K562 treated with DMSO at 1 percent for 4 hours (cell line): ENCODE data around the gene ZYG11B. TPM values are rescaled to one million over a fixed set of nuclear protein-coding genes. Genes with fewer than 3 reads are reported as not detected.

ENCODE experiments used
- total RNA-seq: library from RNA; unstranded; fragments of 300-600 nt; gene quantifications from 2 replicates; pipeline ENCODE4 v1.2.3, GENCODE V29; 2022; ENCODE audit not compliant: insufficient read depth

ZYG11B gene
- 8.5 and 11.7 TPM in 2 replicates for total RNA-seq

GRCh38 chr1:52726265-52727113 is at the start of gene ZYG11B:
ZYG11B (plus strand) TSS chr1:52726453; CDS start chr1:52726654, 201 bp downstream.

GRCh38 chr1:52697795-52698674 is 28.2 kb upstream of the ZYG11B start, which contains the start of gene COA7:
COA7 (minus strand) TSS chr1:52698347; CDS start chr1:52698326, 21 bp downstream.

GRCh38 chr1:52842643-52843310 is 116.5 kb downstream of the ZYG11B start, which contains the start of gene ZYG11A:
ZYG11A (plus strand) TSS chr1:52842760; CDS start chr1:52842884, 124 bp downstream.

Other genes with a start within 250 kb of the ZYG11B start
- 25.2 and 29.8 TPM in 2 replicates for gene TUT4, start 173.4 kb upstream of the ZYG11B start, total RNA-seq
- not detected in 2 replicates for gene GPX7, start 124.1 kb upstream of the ZYG11B start, total RNA-seq
- gene SHISAL2A, start 93.3 kb upstream of the ZYG11B start, total RNA-seq = not detected in 2 replicates
- gene COA7, start 28.1 kb upstream of the ZYG11B start, total RNA-seq = 9.1 and 13.8 TPM in 2 replicates
- gene ZYG11A, start 116.3 kb downstream of the ZYG11B start, total RNA-seq = 3.2 and 4.3 TPM in 2 replicates
- 2.8 and 5.9 TPM in 2 replicates for gene ECHDC2, start 195.3 kb downstream of the ZYG11B start, total RNA-seq
- 79.9 and 83.9 TPM in 2 replicates for gene SCP2, start 200.8 kb downstream of the ZYG11B start, total RNA-seq